ENCODE data around the gene EYS.

The EYS gene

GRCh38 chr6:64736421-64736950, 970.5 kb downstream of the EYS start:
- TF ChIP-seq, protein P1, sequence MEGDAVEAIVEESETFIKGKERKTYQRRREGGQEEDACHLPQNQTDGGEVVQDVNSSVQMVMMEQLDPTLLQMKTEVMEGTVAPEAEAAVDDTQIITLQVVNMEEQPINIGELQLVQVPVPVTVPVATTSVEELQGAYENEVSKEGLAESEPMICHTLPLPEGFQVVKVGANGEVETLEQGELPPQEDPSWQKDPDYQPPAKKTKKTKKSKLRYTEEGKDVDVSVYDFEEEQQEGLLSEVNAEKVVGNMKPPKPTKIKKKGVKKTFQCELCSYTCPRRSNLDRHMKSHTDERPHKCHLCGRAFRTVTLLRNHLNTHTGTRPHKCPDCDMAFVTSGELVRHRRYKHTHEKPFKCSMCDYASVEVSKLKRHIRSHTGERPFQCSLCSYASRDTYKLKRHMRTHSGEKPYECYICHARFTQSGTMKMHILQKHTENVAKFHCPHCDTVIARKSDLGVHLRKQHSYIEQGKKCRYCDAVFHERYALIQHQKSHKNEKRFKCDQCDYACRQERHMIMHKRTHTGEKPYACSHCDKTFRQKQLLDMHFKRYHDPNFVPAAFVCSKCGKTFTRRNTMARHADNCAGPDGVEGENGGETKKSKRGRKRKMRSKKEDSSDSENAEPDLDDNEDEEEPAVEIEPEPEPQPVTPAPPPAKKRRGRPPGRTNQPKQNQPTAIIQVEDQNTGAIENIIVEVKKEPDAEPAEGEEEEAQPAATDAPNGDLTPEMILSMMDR (IDR thresholded peaks at IDR 0.05; ENCODE audit: insufficient read depth, low read depth, low read length, missing control alignments), result no peak
- DNase-seq (ENCODE audit: low read depth), result no peak

GRCh38 chr6:64733433-64733832, 973.6 kb downstream of the EYS start:
- TF ChIP-seq, protein P1 (IDR thresholded peaks at IDR 0.05; ENCODE audit: insufficient read depth, low read depth, low read length, missing control alignments), result no peak
- no peak overlapping the region for H3K4me3 ChIP-seq (ENCODE audit: low read depth, low read length)
- DNase-seq (ENCODE audit: low read depth), result no peak

More at GRCh38 chr6:64736421-64736950, 970.5 kb downstream of the EYS start:
- H3K4me3 ChIP-seq (ENCODE audit: low read depth, low read length), result no peak overlapping the region

- no peak for DNase-seq (ENCODE audit: low read depth)
- no peak overlapping the region for H3K4me3 ChIP-seq (ENCODE audit: low read depth, low read length)
- TF ChIP-seq, protein P1 (IDR thresholded peaks at IDR 0.05; ENCODE audit: insufficient read depth, low read depth, low read length, missing control alignments), result no peak
Observed at GRCh38 chr6:64732888-64733287, 974.1 kb downstream of the EYS start.

DNA sequence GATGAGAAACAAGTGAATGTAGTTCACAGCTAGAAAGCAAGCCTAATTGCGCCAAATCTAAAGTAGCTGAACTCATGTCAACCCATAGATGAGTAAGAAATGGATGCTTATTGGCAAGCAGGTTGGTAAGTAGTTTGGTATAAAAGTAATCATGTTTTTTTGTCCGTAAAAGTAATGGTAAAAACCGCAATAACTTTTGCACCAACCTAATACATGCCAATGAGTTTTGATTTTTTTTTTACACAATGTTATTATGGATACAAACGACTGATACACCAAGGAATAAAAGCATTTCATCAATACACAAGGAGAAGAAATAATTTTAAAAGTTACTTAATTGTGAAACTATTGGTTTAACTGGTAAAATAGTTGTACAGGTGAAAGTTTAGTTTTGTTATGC, 977.5 kb downstream of the EYS start:
- TF ChIP-seq, protein P1 (IDR thresholded peaks at IDR 0.05; ENCODE audit: insufficient read depth, low read depth, low read length, missing control alignments), result no peak
- no peak overlapping the region for H3K4me3 ChIP-seq (ENCODE audit: low read depth, low read length)
- no peak for DNase-seq (ENCODE audit: low read depth)

- H3K4me3 ChIP-seq (ENCODE audit: low read depth, low read length), result no peak overlapping the region
- DNase-seq (ENCODE audit: low read depth), result no peak
- TF ChIP-seq, protein P1 (IDR thresholded peaks at IDR 0.05; ENCODE audit: insufficient read depth, low read depth, low read length, missing control alignments), result no peak
Observed at GRCh38 chr6:64727075-64727474, 980.0 kb downstream of the EYS start.

DNA sequence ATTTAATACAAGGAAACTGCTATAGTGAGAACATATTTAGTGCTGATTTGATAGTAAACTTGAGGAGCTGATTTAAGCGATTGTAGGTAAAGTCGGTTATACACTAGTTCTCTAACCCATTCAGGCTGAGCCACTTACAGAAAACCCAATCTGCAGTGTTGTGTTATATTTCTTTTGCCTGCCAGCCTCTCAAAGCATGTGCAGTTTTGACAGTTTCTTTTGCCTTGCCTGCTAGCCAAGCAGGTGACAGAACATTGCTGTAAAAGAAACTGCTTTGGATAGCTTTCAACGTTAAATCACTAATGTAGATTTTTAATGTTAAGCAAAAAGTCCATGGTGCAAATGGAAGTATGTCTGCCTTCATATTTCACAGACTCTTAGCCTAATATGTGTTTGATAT, 982.9 kb downstream of the EYS start:
- TF ChIP-seq, protein P1 (IDR thresholded peaks at IDR 0.05; ENCODE audit: insufficient read depth, low read depth, low read length, missing control alignments), result no peak
- no peak for DNase-seq (ENCODE audit: low read depth)
- H3K4me3 ChIP-seq (ENCODE audit: low read depth, low read length), result no peak overlapping the region
